IMR-90 (cell line): ENCODE data around the gene PTPN5. TPM values are rescaled to one million over a fixed set of nuclear protein-coding genes. Genes with fewer than 3 reads are reported as not detected.
A peak's percentile ranks its signal among the peaks of the same experiment; 100 is the strongest.

ENCODE experiments used
- ATAC-seq: fragments of 200-7000 bp; cut with Tn5 transposase; 2 replicates; pipeline ENCODE4 v1.9.1; 2020; ENCODE audit warnings: low read depth, mild to moderate bottlenecking, moderate library complexity
- BruUV-seq: library from RNA; stranded (reverse); fragments of 400-500 nt; replicated peaks from 2 replicates; lab custom pipeline; 2021; lab: Mats Ljungman, UMichigan
- CTCF ChIA-PET: fragments of 300-600 bp; formaldehyde crosslinking; extraction: SDS; loops from one replicate; lab custom pipeline; 2021; ENCODE audit warnings: antibody characterized with exemption; lab: Yijun Ruan, JAX
- POLR2A ChIA-PET: fragments of 300-600 bp; sonication (Branson Sonifier 250); formaldehyde crosslinking; loops from one replicate; lab custom pipeline; 2022; ENCODE audit warnings: antibody characterized with exemption; ENCODE audit not compliant: unreplicated experiment; lab: Charles Lee
- DNase-seq: peaks from one replicate; pipeline ENCODE4 v3.0.0; 2013
- H2AFZ ChIP-seq: replicated peaks from 2 replicates; pipeline ENCODE3; 2013; ENCODE audit warnings: low read length, mild to moderate bottlenecking; ENCODE audit not compliant: poor library complexity
- H2AK5ac ChIP-seq: 2 replicates; pipeline ENCODE4 v1.6.1; 2013; ENCODE audit warnings: low read depth, low read length, inconsistent platforms
- H2AK9ac ChIP-seq: replicated peaks from 2 replicates; pipeline ENCODE3; 2013; ENCODE audit warnings: mild to moderate bottlenecking, low read depth, low read length, moderate library complexity; ENCODE audit not compliant: poor library complexity
- H2BK120ac ChIP-seq: 2 replicates; pipeline ENCODE4 v1.6.1; 2013; ENCODE audit warnings: low read depth, low read length, inconsistent platforms
- H2BK15ac ChIP-seq: 3 replicates; pipeline ENCODE4 v1.6.1; 2013; ENCODE audit warnings: low read depth, low read length, inconsistent platforms
- H2BK20ac ChIP-seq: 2 replicates; pipeline ENCODE4 v1.6.1; 2013; ENCODE audit warnings: low read depth, mild to moderate bottlenecking, inconsistent platforms, low read length, moderate library complexity
- H2BK5ac ChIP-seq: 2 replicates; pipeline ENCODE4 v1.6.1; 2013; ENCODE audit warnings: mild to moderate bottlenecking, low read depth, low read length, inconsistent platforms; ENCODE audit not compliant: poor library complexity, severe bottlenecking
- H3K14ac ChIP-seq: replicated peaks from 2 replicates; pipeline ENCODE4 v1.6.1; 2013; ENCODE audit warnings: low read depth, low read length, inconsistent platforms
- H3K18ac ChIP-seq: 2 replicates; pipeline ENCODE4 v1.6.1; 2013; ENCODE audit warnings: low read depth, low read length, control low read depth
- H3K23ac ChIP-seq: 2 replicates; pipeline ENCODE4 v1.6.1; 2013; ENCODE audit warnings: low read depth, low read length, inconsistent platforms
- H3K27ac ChIP-seq: 2 replicates; pipeline ENCODE4 v1.5.1; 2013; ENCODE audit warnings: mild to moderate bottlenecking, control low read depth, low read length; ENCODE audit not compliant: insufficient read depth
- H3K27me3 ChIP-seq: 2 replicates; pipeline ENCODE4 v1.6.1; 2013; ENCODE audit warnings: low read length; ENCODE audit not compliant: control insufficient read depth, insufficient read depth
- H3K36me3 ChIP-seq: 2 replicates; pipeline ENCODE4 v1.6.1; 2013; ENCODE audit warnings: low read length, mixed read lengths; ENCODE audit not compliant: control insufficient read depth, insufficient read depth
- H3K4ac ChIP-seq: 2 replicates; pipeline ENCODE4 v1.6.1; 2013; ENCODE audit warnings: low read depth, low read length, inconsistent platforms
- H3K4me1 ChIP-seq: 2 replicates; pipeline ENCODE4 v1.6.1; 2013; ENCODE audit warnings: low read length, mixed read lengths; ENCODE audit not compliant: control insufficient read depth, insufficient read depth
- H3K4me2 ChIP-seq: 2 replicates; pipeline ENCODE4 v1.6.1; 2013; ENCODE audit warnings: low read depth, mild to moderate bottlenecking, control low read depth, low read length, moderate library complexity
- H3K4me3 ChIP-seq: 2 replicates; pipeline ENCODE4 v1.5.1; 2013; ENCODE audit warnings: low read depth, mild to moderate bottlenecking, control low read depth, low read length, moderate library complexity; ENCODE audit not compliant: insufficient read depth
- H3K56ac ChIP-seq: 2 replicates; pipeline ENCODE4 v1.6.1; 2013; ENCODE audit warnings: low read length, inconsistent platforms; ENCODE audit not compliant: insufficient read depth; ENCODE audit errors: extremely low read depth
- H3K79me1 ChIP-seq, 2 experiments: 2 replicates each; pipeline ENCODE4 v1.6.1; 2013; ENCODE audit warnings: low read length in 2 of 2, inconsistent platforms in 1 of 2, low read depth in 1 of 2
- H3K9ac ChIP-seq: 2 replicates; pipeline ENCODE4 v1.6.1; 2013; ENCODE audit warnings: low read depth, low read length, control low read depth
- H3K9me1 ChIP-seq: 2 replicates; pipeline ENCODE4 v1.6.1; 2013; ENCODE audit warnings: low read length, inconsistent platforms; ENCODE audit not compliant: insufficient read depth
- H3K9me3 ChIP-seq: 2 replicates; pipeline ENCODE4 v1.6.1; 2013; ENCODE audit warnings: low read length; ENCODE audit not compliant: control insufficient read depth, insufficient read depth
- H4K20me1 ChIP-seq: 2 replicates; pipeline ENCODE4 v1.6.1; 2013; ENCODE audit warnings: low read length, inconsistent platforms; ENCODE audit not compliant: insufficient read depth
- H4K5ac ChIP-seq: 2 replicates; pipeline ENCODE4 v1.6.1; 2013; ENCODE audit warnings: mild to moderate bottlenecking, low read depth, low read length, control low read depth
- H4K8ac ChIP-seq, 2 experiments: 2 replicates each; pipeline ENCODE4 v1.6.1; 2013; ENCODE audit warnings: low read depth in 2 of 2, low read length in 2 of 2, control low read depth in 1 of 2, inconsistent platforms in 1 of 2
- H4K91ac ChIP-seq: 2 replicates; pipeline ENCODE4 v1.6.1; 2013; ENCODE audit warnings: low read depth, low read length, inconsistent platforms; ENCODE audit not compliant: insufficient read depth
- CEBPB ChIP-seq: IDR thresholded peaks from 2 replicates; pipeline ENCODE4 v1.6.1; 2012; ENCODE audit warnings: low read depth, low read length, improper control_type of control experiment
- CHD1 ChIP-seq: IDR thresholded peaks from 2 replicates; pipeline ENCODE4 v1.6.1; 2012; ENCODE audit warnings: low read depth, low read length, improper control_type of control experiment
- CTCF ChIP-seq: conservative IDR thresholded peaks from 2 replicates; pipeline ENCODE4 v1.5.1; 2012; ENCODE audit warnings: mild to moderate bottlenecking, low read depth, low read length, improper control_type of control experiment
- ELK1 ChIP-seq: fragments of 150-350 bp; IDR thresholded peaks from 2 replicates; pipeline ENCODE4 v1.6.1; 2016; ENCODE audit warnings: low read depth, mild to moderate bottlenecking, low read length, moderate library complexity, borderline replicate concordance
- FOS ChIP-seq: fragments of 150-350 bp; IDR thresholded peaks from 2 replicates; pipeline ENCODE4 v1.6.1; 2016; ENCODE audit warnings: low read depth, low read length
- MAZ ChIP-seq: IDR thresholded peaks from 2 replicates; pipeline ENCODE4 v1.6.1; 2012; ENCODE audit warnings: low read depth, mild to moderate bottlenecking, low read length, improper control_type of control experiment, moderate library complexity, borderline replicate concordance
- MXI1 ChIP-seq: IDR thresholded peaks from 2 replicates; pipeline ENCODE4 v1.6.1; 2012; ENCODE audit warnings: low read depth, mild to moderate bottlenecking, low read length, moderate library complexity, borderline replicate concordance
- POLR2A ChIP-seq: IDR thresholded peaks from 2 replicates; pipeline ENCODE4 v1.6.1; 2012; ENCODE audit warnings: mild to moderate bottlenecking, low read depth, low read length
- RAD21 ChIP-seq: IDR thresholded peaks from 2 replicates; pipeline ENCODE4 v1.6.1; 2012; ENCODE audit warnings: low read length, improper control_type of control experiment
- WGBS, 2 experiments: methylation state at CpG; one replicate each; pipeline versions ENCODE4 v1.1.5 to v1.1.7; 2013; ENCODE audit warnings: missing lambda C conversion rate in 2 of 2; ENCODE audit not compliant: insufficient read length in 1 of 2; ENCODE audit errors: extremely low coverage in 2 of 2; 5-methylcytosine and 5-hydroxymethylcytosine counted together
- dilution Hi-C: fragments of 300-500 bp; cut with HindIII; formaldehyde crosslinking; loops from one replicate; pipeline ENCODE4 v1.14.3; 2018; ENCODE audit warnings: low sequenced_read_pairs; ENCODE audit not compliant: unreplicated experiment
- in situ Hi-C: fragments of 300-500 bp; cut with MboI; formaldehyde crosslinking; loops from 3 replicates; pipeline ENCODE4 v1.14.3; 2019; ENCODE audit warnings: low sequenced_read_pairs, inconsistent platforms, mixed read lengths
- intact Hi-C: fragments of 100-400 bp; cut with micrococcal nuclease; formaldehyde crosslinking; loops from 2 replicates; pipeline ENCODE4 v1.10.0; 2022
- polyA plus RNA-seq, 3 experiments: library from polyadenylated mRNA; depleted of rRNA; stranded (reverse); fragments of >200 nt; gene quantifications; 2 replicates each; pipeline ENCODE4 v1.2.3, GENCODE V29; 2012; ENCODE audit warnings: low replicate concordance in 1 of 3
- total RNA-seq: library from RNA; depleted of rRNA; stranded (reverse); fragments of >200 nt; gene quantifications from 2 replicates; pipeline ENCODE4 v1.2.3, GENCODE V29; 2012

Gene PTPN5
- total and polyA plus RNA-seq, 2 of the 4 experiments (the other 2 are of a cell fraction), result not detected

GRCh38 chr11:18700375-18700774, 91.2 kb downstream of the PTPN5 start:
- Histone ChIP-seq H2BK5ac (no peak overlapping the region), H3K27ac (no peak overlapping the region), H2BK15ac (no peak overlapping the region), H4K20me1 (no peaks in the 10 kb centered on the region), H3K23ac (no peak overlapping the region), H2AFZ (no peak overlapping the region), H2BK20ac (no peak overlapping the region), H4K5ac (no peak overlapping the region), H3K4me2 (no peak overlapping the region), H3K56ac (no peak overlapping the region), H2AK9ac (no peak overlapping the region), H3K9me3 (no peaks in the 10 kb centered on the region), H3K4me1 (peaks cover 3% of the 10 kb centered on the region), H3K18ac (no peak overlapping the region), H3K4ac (no peak overlapping the region), H3K79me1 (no peaks in the 10 kb centered on the region), H2AK5ac (no peak overlapping the region), H3K9me1 (peaks cover 3% of the 10 kb centered on the region; the same call in 1 of the 2 replicates), H3K14ac (no peak overlapping the region), H3K9ac (no peak overlapping the region), H2BK120ac (no peak overlapping the region), H3K4me3 (no peak overlapping the region), H3K27me3 (peaks cover 18% of the 10 kb centered on the region; the same call in 1 of the 2 replicates), H3K36me3 (no peaks in the 10 kb centered on the region), H4K91ac (no peak overlapping the region), H4K8ac (no peak overlapping the region)
- in situ Hi-C loops (no loop called here), intact Hi-C loops (no loop called here), dilution Hi-C loops (no loop called here)
- TF ChIP-seq ELK1 (no peak), MXI1 (no peak), MAZ (no peak), FOS (no peak), POLR2A (no peak), CEBPB (no peak), CTCF (no peak), CHD1 (no peak), RAD21 (no peak)
- WGBS, 2 experiments, result no CpG with 5 or more reads among the region's 1 CpG
- peak; percentile 15 for DNase-seq
- ATAC-seq, result no peak
- CTCF ChIA-PET, result no interaction called here
- BruUV-seq, result no TSS peak
- POLR2A ChIA-PET, result interaction anchor here (0.7 kb wide), 1 partner anchor 1394 kb away, joined by 3 read pairs; no protein-coding TSS in a partner anchor
